ENCODE results near the gene FAM168A.

The FAM168A gene

DNA sequence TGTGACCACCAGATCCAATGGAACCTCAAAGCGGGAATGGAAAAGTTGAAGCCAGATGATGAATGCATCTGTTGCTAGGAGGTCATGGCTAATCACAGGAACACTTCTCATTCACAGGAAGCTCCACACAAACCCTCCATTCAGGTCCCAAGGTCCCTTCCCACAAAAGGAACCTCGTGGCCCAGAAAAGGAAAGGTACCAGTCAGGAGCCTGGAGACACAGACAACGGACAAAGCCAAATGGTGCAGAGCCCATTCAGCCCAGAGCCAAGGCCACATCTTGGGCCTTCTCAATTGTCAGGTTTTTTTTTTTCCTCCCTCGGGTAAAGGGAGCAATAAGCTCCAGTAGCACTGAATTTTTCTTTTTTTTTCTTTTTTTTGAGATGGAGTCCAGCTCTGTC, 87.0 kb downstream of the FAM168A start:
- H3K4me3 ChIP-seq (ENCODE audit: low read depth, low read length), result no peak overlapping the region
- DNase-seq (ENCODE audit: low read depth), result no peak
- TF ChIP-seq, protein P1, sequence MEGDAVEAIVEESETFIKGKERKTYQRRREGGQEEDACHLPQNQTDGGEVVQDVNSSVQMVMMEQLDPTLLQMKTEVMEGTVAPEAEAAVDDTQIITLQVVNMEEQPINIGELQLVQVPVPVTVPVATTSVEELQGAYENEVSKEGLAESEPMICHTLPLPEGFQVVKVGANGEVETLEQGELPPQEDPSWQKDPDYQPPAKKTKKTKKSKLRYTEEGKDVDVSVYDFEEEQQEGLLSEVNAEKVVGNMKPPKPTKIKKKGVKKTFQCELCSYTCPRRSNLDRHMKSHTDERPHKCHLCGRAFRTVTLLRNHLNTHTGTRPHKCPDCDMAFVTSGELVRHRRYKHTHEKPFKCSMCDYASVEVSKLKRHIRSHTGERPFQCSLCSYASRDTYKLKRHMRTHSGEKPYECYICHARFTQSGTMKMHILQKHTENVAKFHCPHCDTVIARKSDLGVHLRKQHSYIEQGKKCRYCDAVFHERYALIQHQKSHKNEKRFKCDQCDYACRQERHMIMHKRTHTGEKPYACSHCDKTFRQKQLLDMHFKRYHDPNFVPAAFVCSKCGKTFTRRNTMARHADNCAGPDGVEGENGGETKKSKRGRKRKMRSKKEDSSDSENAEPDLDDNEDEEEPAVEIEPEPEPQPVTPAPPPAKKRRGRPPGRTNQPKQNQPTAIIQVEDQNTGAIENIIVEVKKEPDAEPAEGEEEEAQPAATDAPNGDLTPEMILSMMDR (IDR thresholded peaks at IDR 0.05; ENCODE audit: insufficient read depth, low read depth, low read length, missing control alignments), result no peak

DNA sequence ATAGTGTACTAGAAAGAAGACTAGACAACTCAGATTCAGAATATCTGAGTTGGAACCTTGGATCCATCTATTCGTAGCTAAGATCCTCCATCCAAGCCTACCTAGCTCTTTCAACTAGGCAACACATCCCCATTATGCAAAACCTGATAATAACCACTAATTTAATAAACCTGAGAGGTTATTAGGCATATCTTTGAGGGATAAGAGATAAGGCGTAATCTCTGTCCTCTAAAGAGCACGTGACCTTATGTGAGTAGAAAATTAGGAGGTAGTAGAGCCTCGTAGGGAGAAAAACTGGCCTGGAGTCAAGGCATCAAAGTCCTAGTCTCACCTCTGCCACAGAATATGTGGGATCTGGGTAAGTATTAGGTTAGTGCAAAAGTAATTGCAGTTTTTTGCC, 87.8 kb downstream of the FAM168A start:
- no peak overlapping the region for H3K4me3 ChIP-seq (ENCODE audit: low read depth, low read length)
- no peak for DNase-seq (ENCODE audit: low read depth)
- TF ChIP-seq, protein P1 (IDR thresholded peaks at IDR 0.05; ENCODE audit: insufficient read depth, low read depth, low read length, missing control alignments), result no peak

DNA sequence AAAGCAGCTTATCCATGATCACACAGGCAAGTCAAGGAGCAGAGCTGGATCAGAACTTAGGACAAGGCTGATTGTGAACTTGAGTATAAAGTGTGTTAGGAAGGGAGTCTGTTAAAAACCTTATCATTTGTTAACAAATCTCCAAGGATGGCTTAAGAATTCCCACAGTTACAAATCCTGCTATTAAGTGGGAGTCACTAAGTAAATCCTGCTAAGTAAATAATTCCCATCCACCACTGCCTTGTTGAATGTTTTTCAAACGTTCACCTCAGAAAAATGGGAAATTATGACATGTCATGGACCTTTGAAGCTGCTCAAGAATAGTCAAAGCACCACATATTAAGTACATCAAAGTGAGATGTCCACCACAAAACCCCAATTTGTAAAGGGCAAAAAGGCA, 88.7 kb downstream of the FAM168A start:
- TF ChIP-seq, protein P1 (IDR thresholded peaks at IDR 0.05; ENCODE audit: insufficient read depth, low read depth, low read length, missing control alignments), result no peak
- no peak overlapping the region for H3K4me3 ChIP-seq (ENCODE audit: low read depth, low read length)
- DNase-seq (ENCODE audit: low read depth), result no peak

DNA sequence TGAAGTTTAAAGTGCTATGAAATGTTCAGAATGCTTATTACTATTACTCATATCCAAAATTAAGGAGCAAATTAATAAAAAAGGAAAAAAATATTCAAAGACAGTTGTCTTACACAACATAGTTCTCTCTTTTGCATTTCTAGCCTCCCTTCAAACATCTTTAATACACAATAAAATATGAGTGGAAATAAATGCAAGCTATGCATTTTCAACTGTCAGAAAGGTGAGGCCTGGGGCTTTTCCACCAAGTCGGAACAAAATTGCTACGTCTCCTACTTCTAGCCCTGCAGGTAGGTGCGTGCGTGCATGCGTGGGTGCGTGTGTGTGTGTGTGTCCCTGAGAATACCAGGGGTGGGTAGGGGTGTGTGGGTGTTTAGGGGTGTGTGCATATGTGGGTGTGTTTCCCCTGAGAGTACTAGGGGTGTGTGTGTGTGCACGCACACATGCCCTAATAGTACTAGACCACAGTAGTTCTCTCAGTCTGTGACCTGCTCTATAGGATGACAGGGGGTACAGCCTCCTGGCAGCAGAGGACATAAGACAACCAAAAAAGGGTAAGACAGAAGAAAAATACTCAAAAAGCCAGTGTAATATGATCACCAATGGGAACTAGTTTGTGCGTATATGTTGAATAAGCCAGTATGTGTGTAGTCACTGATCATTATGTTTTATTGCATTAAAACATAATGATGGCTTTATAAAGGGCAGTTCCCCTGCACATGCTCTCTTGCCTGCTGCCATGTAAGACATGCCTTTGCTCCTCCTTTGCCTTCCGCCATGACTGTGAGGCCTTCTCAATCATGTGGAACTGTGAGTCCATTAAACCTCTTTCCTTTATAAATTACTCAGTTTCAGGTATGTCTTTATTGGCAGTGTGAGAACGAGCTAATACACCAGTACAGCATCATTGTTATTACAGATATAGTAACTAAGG, 89.4 kb downstream of the FAM168A start:
- no peak overlapping the region for H3K4me3 ChIP-seq (ENCODE audit: low read depth, low read length)
- no peak for DNase-seq (ENCODE audit: low read depth)
- TF ChIP-seq, protein P1 (IDR thresholded peaks at IDR 0.05; ENCODE audit: insufficient read depth, low read depth, low read length, missing control alignments), result no peak

DNA sequence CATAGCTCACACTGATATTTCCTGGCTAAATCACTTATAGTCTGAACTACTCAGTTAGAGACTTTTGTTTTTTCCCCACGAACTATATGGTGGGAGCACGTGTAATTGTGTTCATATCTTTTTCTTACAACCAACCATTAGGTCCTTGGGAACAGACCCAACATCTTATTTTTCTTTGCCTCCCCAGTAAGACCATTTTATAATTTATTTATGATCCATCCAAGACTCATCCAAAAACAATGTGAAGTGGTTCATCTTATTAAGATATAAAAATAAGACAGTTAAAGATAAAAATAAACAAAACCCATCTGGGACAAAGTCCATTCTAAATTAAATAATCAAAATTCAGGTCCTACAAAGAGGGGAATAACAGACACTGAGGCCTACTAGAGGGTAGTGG, 90.8 kb downstream of the FAM168A start:
- no peak for DNase-seq (ENCODE audit: low read depth)
- no peak overlapping the region for H3K4me3 ChIP-seq (ENCODE audit: low read depth, low read length)
- TF ChIP-seq, protein P1 (IDR thresholded peaks at IDR 0.05; ENCODE audit: insufficient read depth, low read depth, low read length, missing control alignments), result no peak

DNA sequence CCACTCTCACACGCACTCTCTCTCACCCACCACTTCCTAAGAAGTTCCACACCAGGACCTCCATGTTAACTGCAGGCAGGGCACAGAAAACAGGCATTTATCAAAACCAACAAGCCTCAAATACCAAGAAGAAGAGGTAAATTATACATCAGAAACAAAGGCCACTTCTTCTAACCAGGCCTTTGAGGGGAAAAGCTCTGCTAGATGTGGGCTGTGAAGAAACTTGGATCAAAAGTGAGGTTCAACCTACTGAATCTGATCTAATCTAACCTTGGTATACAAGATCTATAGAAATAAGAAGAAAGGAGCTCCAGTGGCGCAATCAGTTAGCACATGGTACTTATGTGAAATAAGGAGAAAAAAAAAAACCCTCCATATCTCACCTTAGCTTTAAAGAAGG, 91.9 kb downstream of the FAM168A start:
- TF ChIP-seq, protein P1 (IDR thresholded peaks at IDR 0.05; ENCODE audit: insufficient read depth, low read depth, low read length, missing control alignments), result no peak
- no peak for DNase-seq (ENCODE audit: low read depth)

More for the DNA sequence above, 91.9 kb downstream of the FAM168A start:
- no peak overlapping the region for H3K4me3 ChIP-seq (ENCODE audit: low read depth, low read length)
